Measurements from ENCODE around the gene BMP6. TPM values are rescaled to one million over a fixed set of nuclear protein-coding genes. Genes with fewer than 3 reads are reported as not detected.

Gene BMP6
- total and polyA plus RNA-seq, 2 of the 8 experiments (the other 6 are each of a cell fraction or from before 2014, with no cell fraction given) = 2.0 to 2.1 TPM

DNA sequence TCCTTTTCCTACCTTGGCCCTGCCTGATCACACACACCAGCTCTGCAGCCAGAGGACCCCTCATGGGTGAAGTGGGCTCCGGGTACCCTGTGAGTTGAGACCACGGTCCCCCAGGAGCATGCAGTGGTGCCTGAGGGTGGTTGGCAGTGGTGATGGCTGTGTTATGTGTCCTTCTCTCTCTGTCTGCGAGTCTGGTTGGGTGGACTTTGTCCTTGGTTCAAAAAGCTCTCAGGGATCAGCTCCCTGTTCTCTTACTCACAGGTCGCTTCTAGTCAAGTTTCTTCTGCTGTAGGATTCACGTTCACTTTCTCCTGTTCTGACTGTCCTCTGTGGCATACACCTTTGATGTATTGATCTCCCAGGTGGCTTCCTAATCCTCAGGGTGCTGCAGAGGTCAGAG, 100.1 kb downstream of the BMP6 start:
- no peak overlapping the region for H2BK20ac ChIP-seq (ENCODE audit: low read length)
- H3K27me3 ChIP-seq (replicated peaks in 1 of 4; ENCODE audit: control insufficient read depth in 3 of 4, extremely low read depth in 1 of 4, insufficient read depth in 3 of 4, low read length in 3 of 4) = no peaks in the 10 kb centered on the region
- H2BK120ac ChIP-seq (replicated peaks; ENCODE audit: low read depth, low read length) = no peak overlapping the region
- no peak overlapping the region for H2BK5ac ChIP-seq (ENCODE audit: low read depth, low read length)
- H4K20me1 ChIP-seq (replicated peaks in 1 of 2; ENCODE audit: control insufficient read depth in 1 of 2, insufficient read depth in 2 of 2, low read length in 2 of 2) = no peaks in the 10 kb centered on the region
- H3K18ac ChIP-seq (ENCODE audit: extremely low read depth, low read length) = no peak overlapping the region
- TF ChIP-seq SP4 (IDR thresholded peaks at IDR 0.05; ENCODE audit: low read length) = no peak
- TF ChIP-seq, protein P1, sequence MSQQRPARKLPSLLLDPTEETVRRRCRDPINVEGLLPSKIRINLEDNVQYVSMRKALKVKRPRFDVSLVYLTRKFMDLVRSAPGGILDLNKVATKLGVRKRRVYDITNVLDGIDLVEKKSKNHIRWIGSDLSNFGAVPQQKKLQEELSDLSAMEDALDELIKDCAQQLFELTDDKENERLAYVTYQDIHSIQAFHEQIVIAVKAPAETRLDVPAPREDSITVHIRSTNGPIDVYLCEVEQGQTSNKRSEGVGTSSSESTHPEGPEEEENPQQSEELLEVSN (IDR thresholded peaks at IDR 0.05) = no peak
- TF ChIP-seq POLR2AphosphoS5 (IDR thresholded peaks at IDR 0.05; ENCODE audit: low read depth, low read length) = no peak
- no peak for TF ChIP-seq EP300 (IDR thresholded peaks at IDR 0.05; ENCODE audit: borderline replicate concordance in 1 of 2, low read depth in 2 of 2, low read length in 2 of 2)
- TF ChIP-seq CREB1 (IDR thresholded peaks at IDR 0.05) = no peak
- TF ChIP-seq, protein P2, sequence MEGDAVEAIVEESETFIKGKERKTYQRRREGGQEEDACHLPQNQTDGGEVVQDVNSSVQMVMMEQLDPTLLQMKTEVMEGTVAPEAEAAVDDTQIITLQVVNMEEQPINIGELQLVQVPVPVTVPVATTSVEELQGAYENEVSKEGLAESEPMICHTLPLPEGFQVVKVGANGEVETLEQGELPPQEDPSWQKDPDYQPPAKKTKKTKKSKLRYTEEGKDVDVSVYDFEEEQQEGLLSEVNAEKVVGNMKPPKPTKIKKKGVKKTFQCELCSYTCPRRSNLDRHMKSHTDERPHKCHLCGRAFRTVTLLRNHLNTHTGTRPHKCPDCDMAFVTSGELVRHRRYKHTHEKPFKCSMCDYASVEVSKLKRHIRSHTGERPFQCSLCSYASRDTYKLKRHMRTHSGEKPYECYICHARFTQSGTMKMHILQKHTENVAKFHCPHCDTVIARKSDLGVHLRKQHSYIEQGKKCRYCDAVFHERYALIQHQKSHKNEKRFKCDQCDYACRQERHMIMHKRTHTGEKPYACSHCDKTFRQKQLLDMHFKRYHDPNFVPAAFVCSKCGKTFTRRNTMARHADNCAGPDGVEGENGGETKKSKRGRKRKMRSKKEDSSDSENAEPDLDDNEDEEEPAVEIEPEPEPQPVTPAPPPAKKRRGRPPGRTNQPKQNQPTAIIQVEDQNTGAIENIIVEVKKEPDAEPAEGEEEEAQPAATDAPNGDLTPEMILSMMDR (IDR thresholded peaks at IDR 0.05; ENCODE audit: control extremely low read depth in 1 of 3, insufficient read depth in 1 of 3, low read depth in 1 of 3, low read length in 3 of 3) = no peak
- TF ChIP-seq MAFK (IDR thresholded peaks at IDR 0.05; ENCODE audit: low read depth, low read length) = no peak
- TF ChIP-seq YY1 (IDR thresholded peaks at IDR 0.05; ENCODE audit: low read depth, low read length) = no peak
- H3K36me3 ChIP-seq (ENCODE audit: control insufficient read depth in 2 of 4, insufficient read depth in 4 of 4, low read length in 3 of 4) = no peaks in the 10 kb centered on the region
- no peak overlapping the region for H2AK5ac ChIP-seq (ENCODE audit: low read depth, low read length)
- DNase-seq (ENCODE audit: low read depth in 1 of 2, low spot score in 2 of 2) (no peak), FAIRE-seq (no peak)
- H2AFZ ChIP-seq (ENCODE audit: low read length) = no peak overlapping the region
- no peaks in the 10 kb centered on the region for H3K9me3 ChIP-seq (ENCODE audit: insufficient read depth in 2 of 2, low read depth in 1 of 2, low read length in 1 of 2)
- H2BK12ac ChIP-seq (ENCODE audit: low read depth, low read length) = no peak overlapping the region
- H4K91ac ChIP-seq (replicated peaks; ENCODE audit: insufficient read length, low read length) = no peak overlapping the region
- H4K5ac ChIP-seq (ENCODE audit: insufficient read length, low read depth, low read length) = no peak overlapping the region
- peaks cover 0 to 7% (median 4%) of the 10 kb centered on the region in 4 experiments; a peak in 4 of 7 replicates for H3K4me1 ChIP-seq (replicated peaks in 1 of 4; ENCODE audit: control insufficient read depth in 3 of 4, insufficient read depth in 4 of 4, low read length in 3 of 4)
- H3K79me1 ChIP-seq (ENCODE audit: low read depth, low read length) = no peaks in the 10 kb centered on the region
- 94% methylated on average over 5 of the region's 5 CpGs; no CpG with 5 or more reads in 1 of the 2 experiments for WGBS, 2 experiments (ENCODE audit: extremely low coverage in 1 of 2, insufficient coverage in 1 of 2, insufficient read length in 1 of 2, insufficient replicate concordance in 2 of 2, low coverage in 1 of 2, low lambda C conversion rate in 2 of 2, missing lambda C conversion rate in 1 of 2)
- H3K79me2 ChIP-seq (ENCODE audit: control insufficient read depth in 1 of 2, insufficient read depth in 2 of 2, low read length in 2 of 2) = no peaks in the 10 kb centered on the region
- H2BK15ac ChIP-seq (ENCODE audit: low read length) = no peak overlapping the region
- H3K23me2 ChIP-seq (ENCODE audit: low read depth, low read length) = no peaks in the 10 kb centered on the region
- no peak overlapping the region for H4K8ac ChIP-seq (ENCODE audit: extremely low read depth, insufficient read depth, low read length)
- H3K23ac ChIP-seq (ENCODE audit: insufficient read length) = no peak overlapping the region
- H3K14ac ChIP-seq (ENCODE audit: insufficient read length) = no peak overlapping the region
- POLR2A ChIA-PET (ENCODE audit: partially characterized antibody) = no interaction called here
- H3K4ac ChIP-seq (replicated peaks; ENCODE audit: insufficient read length, low read depth, low read length) = no peak overlapping the region
- CTCF ChIA-PET (ENCODE audit: partially characterized antibody) = no interaction called here
- no peak overlapping the region for H3K4me2 ChIP-seq (ENCODE audit: insufficient read depth in 1 of 2, low read depth in 2 of 2, low read length in 2 of 2)
- H3K4me3 ChIP-seq (ENCODE audit: extremely low read depth in 1 of 4, insufficient read depth in 2 of 4, low read depth in 3 of 4, low read length in 4 of 4) = no peak overlapping the region
- no peak overlapping the region for H3K56ac ChIP-seq (replicated peaks; ENCODE audit: insufficient read length, low read depth, low read length)
- H3K9ac ChIP-seq (replicated peaks in 1 of 4; ENCODE audit: extremely low read depth in 1 of 4, low read depth in 3 of 4, low read length in 3 of 4) = no peak overlapping the region
- H3K27ac ChIP-seq (ENCODE audit: low read depth, low read length) = no peak overlapping the region

All from H1 (cell line).